ENCODE measurements around the gene ITGA1. TPM values are rescaled to one million over a fixed set of nuclear protein-coding genes. Genes with fewer than 3 reads are reported as not detected.

ITGA1 gene
- total RNA-seq, 1 donor from 2014 or later: 9.1 TPM

GRCh38 chr5:52796516-52797103, 8.9 kb downstream of the ITGA1 start:
- no peak for TF ChIP-seq CTCF (IDR thresholded peaks at IDR 0.05; ENCODE audit: unreplicated experiment)
- Mint-ChIP-seq H3K9me3 (no peaks in the 10 kb centered on the region), H3K27me3 (ENCODE audit: low read depth) (peaks cover 3% of the 10 kb centered on the region), H3K4me1 (peaks cover 30% of the 10 kb centered on the region), H3K36me3 (no peaks in the 10 kb centered on the region), H3K4me3 (no peak overlapping the region), H3K27ac (no peak overlapping the region)
- no peak for DNase-seq (ENCODE audit: low spot score in 2 of 2, unreplicated experiment in 2 of 2)

GRCh38 chr5:52798938-52799337, 11.2 kb downstream of the ITGA1 start:
- H3K36me3 Mint-ChIP-seq: no peaks in the 10 kb centered on the region
- H3K9me3 Mint-ChIP-seq: no peaks in the 10 kb centered on the region
- no peak for DNase-seq (ENCODE audit: low spot score in 2 of 2, unreplicated experiment in 2 of 2)
- no peaks in the 10 kb centered on the region for H3K27me3 Mint-ChIP-seq (ENCODE audit: low read depth)
- H3K27ac Mint-ChIP-seq: peak overlapping the region; percentile 97
- TF ChIP-seq CTCF (IDR thresholded peaks at IDR 0.05; ENCODE audit: unreplicated experiment): no peak
- peak overlapping the region; percentile 92 for H3K4me3 Mint-ChIP-seq
- peaks cover 41% of the 10 kb centered on the region for H3K4me1 Mint-ChIP-seq

- Mint-ChIP-seq H3K4me1 (peaks cover 46% of the 10 kb centered on the region), H3K4me3 (peak overlapping the region; percentile 92), H3K27me3 (ENCODE audit: low read depth) (no peaks in the 10 kb centered on the region), H3K9me3 (no peaks in the 10 kb centered on the region), H3K27ac (peak overlapping the region; percentile 97), H3K36me3 (no peaks in the 10 kb centered on the region)
- DNase-seq (ENCODE audit: low spot score in 2 of 2, unreplicated experiment in 2 of 2): no peak
- no peak for TF ChIP-seq CTCF (IDR thresholded peaks at IDR 0.05; ENCODE audit: unreplicated experiment)
Observed at GRCh38 chr5:52799358-52799982, 11.8 kb downstream of the ITGA1 start.

- H3K27ac Mint-ChIP-seq: peak overlapping the region; percentile 97
- H3K36me3 Mint-ChIP-seq: no peaks in the 10 kb centered on the region
- no peak for TF ChIP-seq CTCF (IDR thresholded peaks at IDR 0.05; ENCODE audit: unreplicated experiment)
- H3K4me3 Mint-ChIP-seq: peak overlapping the region; percentile 92
- H3K27me3 Mint-ChIP-seq (ENCODE audit: low read depth): no peaks in the 10 kb centered on the region
- DNase-seq (ENCODE audit: low spot score in 2 of 2, unreplicated experiment in 2 of 2): peak; percentile 91 to 97
- H3K9me3 Mint-ChIP-seq: no peaks in the 10 kb centered on the region
- H3K4me1 Mint-ChIP-seq: peaks cover 50% of the 10 kb centered on the region
Observed at GRCh38 chr5:52799983-52800393, 12.3 kb downstream of the ITGA1 start.

- Mint-ChIP-seq H3K36me3 (peaks cover 3% of the 10 kb centered on the region), H3K4me1 (peaks cover 54% of the 10 kb centered on the region), H3K9me3 (no peaks in the 10 kb centered on the region), H3K4me3 (peak overlapping the region; percentile 92), H3K27ac (peak overlapping the region; percentile 97), H3K27me3 (ENCODE audit: low read depth) (no peaks in the 10 kb centered on the region)
- no peak for TF ChIP-seq CTCF (IDR thresholded peaks at IDR 0.05; ENCODE audit: unreplicated experiment)
- DNase-seq (ENCODE audit: low spot score in 2 of 2, unreplicated experiment in 2 of 2): peak in 1 of 2 experiments; percentile 42
Observed at GRCh38 chr5:52800394-52801213, 12.9 kb downstream of the ITGA1 start.
